ENCODE results near the gene DDHD1. TPM values are rescaled to one million over a fixed set of nuclear protein-coding genes. Genes with fewer than 3 reads are reported as not detected.
A peak's percentile ranks its signal among the peaks of the same experiment; 100 is the strongest.

Gene DDHD1
- total and polyA plus RNA-seq, 7 experiments from 2014 or later, result 6.7 to 103 (median 48.2) TPM

- ATAC-seq (no peak), DNase-seq (peak in 1 of 9 donors; percentile 14)
- peaks cover 28 to 30% of the 10 kb centered on the region in 2 donors for H3K4me1 ChIP-seq (ENCODE audit: control insufficient read depth in 2 of 2, insufficient read depth in 2 of 2, low read length in 2 of 2)
- CTCF ChIA-PET, result interaction anchor here (2.5 to 3.0 kb wide), 2 partner anchors 45 to 97 kb away, joined by 8 to 13 read pairs; no protein-coding TSS in a partner anchor
- H3K27ac Mint-ChIP-seq, result peak overlapping the region; percentile 94 to 99 (median 98)
- intact Hi-C loops (cut with micrococcal nuclease), result loop anchor here (1.0 to 10.0 kb wide), 23 partner anchors 23 to 1913 kb away; partner anchors contain the start of genes CDKN3 (in 2 of the 2), GNPNAT1 (in 2 of the 2), GPR137C (in 2 of the 2) and STYX (in 2 of the 2)
- H3K9me3 ChIP-seq (ENCODE audit: control insufficient read depth in 2 of 3, low read length in 3 of 3), result no peaks in the 10 kb centered on the region
- H3K27ac ChIP-seq (ENCODE audit: low read depth, low read length), result peak overlapping the region; percentile 87
- H3K27me3 ChIP-seq (ENCODE audit: control insufficient read depth in 2 of 2, insufficient read depth in 2 of 2, low read length in 2 of 2), result no peaks in the 10 kb centered on the region
- POLR2A ChIA-PET, result interaction anchor here (0.6 to 3.0 kb wide), 9 partner anchors 11 to 601 kb away, joined by 3 to 65 read pairs (median 8); partner anchors contain the start of genes GPR137C and TXNDC16
- H3K36me3 Mint-ChIP-seq, result peaks cover 0 to 24% (median 4%) of the 10 kb centered on the region in 5 donors
- H3K9me3 Mint-ChIP-seq, result peaks cover 0 to 5% (median 0%) of the 10 kb centered on the region in 11 donors
- H3K27me3 Mint-ChIP-seq, result no peaks in the 10 kb centered on the region
- peak overlapping the region; percentile 86 for H3K4me3 ChIP-seq (ENCODE audit: low read length)
- H3K36me3 ChIP-seq (ENCODE audit: control insufficient read depth in 2 of 3, insufficient read depth in 3 of 3, low read length in 3 of 3), result peaks cover 0 to 10% (median 0%) of the 10 kb centered on the region in 3 experiments
- H3K4me3 Mint-ChIP-seq, result peak overlapping the region; percentile 94 to 100 (median 98)
- H3K4me1 Mint-ChIP-seq, result peaks cover 29 to 49% (median 45%) of the 10 kb centered on the region in 7 donors
These were observed 584 bp upstream of the DDHD1 start for GRCh38 chr14:53153702-53154112.

GRCh38 chr14:53152184-53152886 lies 788 bp downstream of the DDHD1 start:
- Mint-ChIP-seq H3K4me1 (peaks cover 40 to 63% (median 58%) of the 10 kb centered on the region in 7 donors), H3K4me3 (peak overlapping the region; percentile 94 to 100 (median 98)), H3K36me3 (peaks cover 0 to 29% (median 4%) of the 10 kb centered on the region in 5 donors), H3K9me3 (peaks cover 0 to 5% (median 0%) of the 10 kb centered on the region in 11 donors), H3K27me3 (no peaks in the 10 kb centered on the region), H3K27ac (peak overlapping the region; percentile 89 to 99 (median 95))
- ChIA-PET POLR2A (interaction anchor here (0.7 to 3.0 kb wide), 21 partner anchors 10 to 600 kb away, joined by 3 to 65 read pairs (median 4); partner anchors contain the start of genes ERO1A, GNPNAT1, GPR137C and TXNDC16), CTCF (interaction anchor here (0.8 to 3.0 kb wide), 6 partner anchors 9 to 96 kb away, joined by 3 to 13 read pairs (median 4); no protein-coding TSS in a partner anchor)
- H3K36me3 ChIP-seq (ENCODE audit: control insufficient read depth in 2 of 3, insufficient read depth in 3 of 3, low read length in 3 of 3), result peaks cover 0 to 10% (median 0%) of the 10 kb centered on the region in 3 experiments
- intact Hi-C loops (cut with micrococcal nuclease), result loop anchor here (1.0 to 10.0 kb wide), 19 partner anchors 24 to 1912 kb away; partner anchors contain the start of genes CDKN3 (in 2 of the 2), STYX (in 2 of the 2), CNIH1 (in 1 of the 2) and ERO1A (in 1 of the 2)
- H3K9me3 ChIP-seq (ENCODE audit: control insufficient read depth in 2 of 3, low read length in 3 of 3), result no peaks in the 10 kb centered on the region
- peaks cover 39 to 40% of the 10 kb centered on the region in 2 donors for H3K4me1 ChIP-seq (ENCODE audit: control insufficient read depth in 2 of 2, insufficient read depth in 2 of 2, low read length in 2 of 2)
- DNase-seq (peak; percentile 52 to 72 (median 67)), ATAC-seq (peak; percentile 45)
- peak overlapping the region; percentile 87 for H3K27ac ChIP-seq (ENCODE audit: low read depth, low read length)
- peak overlapping the region; percentile 86 for H3K4me3 ChIP-seq (ENCODE audit: low read length)
- no peaks in the 10 kb centered on the region for H3K27me3 ChIP-seq (ENCODE audit: control insufficient read depth in 2 of 2, insufficient read depth in 2 of 2, low read length in 2 of 2)

GRCh38 chr14:53151523-53152183 lies 1.5 kb downstream of the DDHD1 start:
- H3K4me1 ChIP-seq (ENCODE audit: control insufficient read depth in 2 of 2, insufficient read depth in 2 of 2, low read length in 2 of 2), result peaks cover 41 to 46% of the 10 kb centered on the region in 2 donors
- peak overlapping the region; percentile 86 for H3K4me3 ChIP-seq (ENCODE audit: low read length)
- H3K27me3 ChIP-seq (ENCODE audit: control insufficient read depth in 2 of 2, insufficient read depth in 2 of 2, low read length in 2 of 2), result no peaks in the 10 kb centered on the region
- intact Hi-C loops (cut with micrococcal nuclease), result loop anchor here (1.0 to 10.0 kb wide), 20 partner anchors 24 to 1911 kb away; partner anchors contain the start of genes CDKN3 (in 2 of the 2), STYX (in 2 of the 2), CNIH1 (in 1 of the 2) and ERO1A (in 1 of the 2)
- DNase-seq, result peak in 5 of 9 donors; percentile 30 to 50 (median 40)
- CTCF ChIA-PET, result interaction anchor here (0.8 to 3.0 kb wide), 6 partner anchors 9 to 95 kb away, joined by 3 to 13 read pairs (median 4); no protein-coding TSS in a partner anchor
- H3K27ac ChIP-seq (ENCODE audit: low read depth, low read length), result peak overlapping the region; percentile 87
- peak overlapping the region; percentile 89 to 99 (median 95) for H3K27ac Mint-ChIP-seq
- no peaks in the 10 kb centered on the region for H3K27me3 Mint-ChIP-seq
- H3K36me3 Mint-ChIP-seq, result peaks cover 0 to 31% (median 5%) of the 10 kb centered on the region in 5 donors
- peaks cover 0 to 10% (median 0%) of the 10 kb centered on the region in 3 experiments for H3K36me3 ChIP-seq (ENCODE audit: control insufficient read depth in 2 of 3, insufficient read depth in 3 of 3, low read length in 3 of 3)
- POLR2A ChIA-PET, result interaction anchor here (0.7 to 3.0 kb wide), 18 partner anchors 9 to 599 kb away, joined by 3 to 65 read pairs (median 4); partner anchors contain the start of genes GNPNAT1, GPR137C and TXNDC16
- H3K4me1 Mint-ChIP-seq, result peaks cover 46 to 70% (median 64%) of the 10 kb centered on the region in 7 donors
- peak overlapping the region; percentile 94 to 100 (median 98) for H3K4me3 Mint-ChIP-seq
- H3K9me3 Mint-ChIP-seq, result peaks cover 0 to 5% (median 0%) of the 10 kb centered on the region in 11 donors
- H3K9me3 ChIP-seq (ENCODE audit: control insufficient read depth in 2 of 3, low read length in 3 of 3), result no peaks in the 10 kb centered on the region
- ATAC-seq, result no peak

- peak overlapping the region in 6 of 9 donors; percentile 8 to 94 (median 14) for H3K27ac Mint-ChIP-seq
- no peaks in the 10 kb centered on the region for H3K27me3 Mint-ChIP-seq
- peak overlapping the region; percentile 94 to 100 (median 98) for H3K4me3 Mint-ChIP-seq
- no peak for DNase-seq
- intact Hi-C loops (cut with micrococcal nuclease), result loop anchor here (1.0 to 10.0 kb wide), 11 partner anchors 8 to 1905 kb away; partner anchors contain the start of genes CDKN3 (in 1 of the 2), CNIH1 (in 1 of the 2), ERO1A (in 1 of the 2) and GCH1 (in 1 of the 2)
- H3K36me3 ChIP-seq (ENCODE audit: control insufficient read depth in 2 of 3, insufficient read depth in 3 of 3, low read length in 3 of 3), result peaks cover 0 to 10% (median 0%) of the 10 kb centered on the region in 3 experiments
- H3K4me1 Mint-ChIP-seq, result peaks cover 48 to 76% (median 68%) of the 10 kb centered on the region in 7 donors
- H3K4me3 ChIP-seq (ENCODE audit: low read length), result peak overlapping the region; percentile 2
- peaks cover 0 to 5% (median 0%) of the 10 kb centered on the region in 11 donors for H3K9me3 Mint-ChIP-seq
- no peak for ATAC-seq
- peaks cover 41 to 47% of the 10 kb centered on the region in 2 donors for H3K4me1 ChIP-seq (ENCODE audit: control insufficient read depth in 2 of 2, insufficient read depth in 2 of 2, low read length in 2 of 2)
- H3K27ac ChIP-seq (ENCODE audit: low read depth, low read length), result no peak overlapping the region
- CTCF ChIA-PET, result interaction anchor here (0.7 to 1.4 kb wide), 4 partner anchors 27 to 96 kb away, joined by 3 read pairs; no protein-coding TSS in a partner anchor
- no peaks in the 10 kb centered on the region for H3K9me3 ChIP-seq (ENCODE audit: control insufficient read depth in 2 of 3, low read length in 3 of 3)
- POLR2A ChIA-PET, result interaction anchor here (0.5 to 1.1 kb wide), 5 partner anchors 40 to 96 kb away, joined by 3 to 4 read pairs (median 3); no protein-coding TSS in a partner anchor
- peaks cover 3 to 33% (median 4%) of the 10 kb centered on the region in 5 donors for H3K36me3 Mint-ChIP-seq
- no peaks in the 10 kb centered on the region for H3K27me3 ChIP-seq (ENCODE audit: control insufficient read depth in 2 of 2, insufficient read depth in 2 of 2, low read length in 2 of 2)
These were observed 3.3 kb downstream of the DDHD1 start for GRCh38 chr14:53149668-53150316.

- intact Hi-C loops (cut with micrococcal nuclease), result loop anchor here in 1 of 2 donors (2.0 kb wide), 1 partner anchor 14 kb away; no protein-coding TSS in a partner anchor
- Mint-ChIP-seq H3K9me3 (peaks cover 0 to 9% (median 0%) of the 10 kb centered on the region in 11 donors), H3K27ac (peak overlapping the region in 7 of 9 donors; percentile 1 to 63 (median 42)), H3K4me3 (peak overlapping the region in 9 of 10 donors; percentile 1 to 99 (median 53)), H3K4me1 (peaks cover 49 to 76% (median 70%) of the 10 kb centered on the region in 7 donors), H3K36me3 (peaks cover 3 to 40% (median 10%) of the 10 kb centered on the region in 5 donors), H3K27me3 (no peaks in the 10 kb centered on the region)
- peaks cover 0 to 10% (median 0%) of the 10 kb centered on the region in 3 experiments for H3K36me3 ChIP-seq (ENCODE audit: control insufficient read depth in 2 of 3, insufficient read depth in 3 of 3, low read length in 3 of 3)
- H3K4me3 ChIP-seq (ENCODE audit: low read length), result no peak overlapping the region
- H3K9me3 ChIP-seq (ENCODE audit: control insufficient read depth in 2 of 3, low read length in 3 of 3), result no peaks in the 10 kb centered on the region
- DNase-seq (no peak), ATAC-seq (no peak)
- no peak overlapping the region for H3K27ac ChIP-seq (ENCODE audit: low read depth, low read length)
- ChIA-PET CTCF (no interaction called here), POLR2A (interaction anchor here (1.1 kb wide), 1 partner anchor 40 kb away, joined by 4 read pairs; no protein-coding TSS in a partner anchor)
- peaks cover 39 to 43% of the 10 kb centered on the region in 2 donors for H3K4me1 ChIP-seq (ENCODE audit: control insufficient read depth in 2 of 2, insufficient read depth in 2 of 2, low read length in 2 of 2)
- no peaks in the 10 kb centered on the region for H3K27me3 ChIP-seq (ENCODE audit: control insufficient read depth in 2 of 2, insufficient read depth in 2 of 2, low read length in 2 of 2)
These were observed 4.5 kb downstream of the DDHD1 start for GRCh38 chr14:53148671-53149070.
